Liver (tissue), 9 donors: ENCODE data around the gene CALML5. TPM values are rescaled to one million over a fixed set of nuclear protein-coding genes. Genes with fewer than 3 reads are reported as not detected.

Source experiments
- DNase-seq: peaks from one replicate; pipeline ENCODE4 v3.0.0-alpha.2; 2017; ENCODE audit warnings: low spot score
- H3K27ac ChIP-seq, 2 donors: one replicate each; pipeline ENCODE4 v1.7.0; 2013; ENCODE audit warnings: inconsistent platforms in 2 of 2, low read length in 2 of 2, control low read depth in 1 of 2, low read depth in 1 of 2, mild to moderate bottlenecking in 1 of 2
- H3K27me3 ChIP-seq, 4 donors: one replicate each; pipeline versions ENCODE4 v1.6.1 to v1.7.0; 2013; ENCODE audit warnings: low read length in 3 of 4, inconsistent platforms in 1 of 4, mild to moderate bottlenecking in 1 of 4, moderate library complexity in 1 of 4; ENCODE audit not compliant: control insufficient read depth in 4 of 4, insufficient read depth in 4 of 4
- H3K36me3 ChIP-seq, 4 donors: one replicate each; pipeline versions ENCODE4 v1.6.1 to v1.7.0; 2013; ENCODE audit warnings: low read length in 3 of 4, mild to moderate bottlenecking in 3 of 4, low read depth in 1 of 4, moderate library complexity in 1 of 4; ENCODE audit not compliant: control insufficient read depth in 4 of 4, insufficient read depth in 3 of 4
- H3K4me1 ChIP-seq, 4 donors: one replicate each; pipeline versions ENCODE4 v1.6.1 to v1.7.0; 2013; ENCODE audit warnings: low read length in 3 of 4, mild to moderate bottlenecking in 3 of 4, moderate library complexity in 1 of 4; ENCODE audit not compliant: control insufficient read depth in 4 of 4, insufficient read depth in 4 of 4
- H3K4me3 ChIP-seq, 3 donors: one replicate each; pipeline versions ENCODE4 v1.6.1 to v1.7.0; 2013; ENCODE audit warnings: low read length in 3 of 3, control low read depth in 1 of 3, low read depth in 1 of 3, mild to moderate bottlenecking in 1 of 3
- H3K9ac ChIP-seq, 2 donors: one replicate each; pipeline ENCODE4 v1.7.0; 2013; ENCODE audit warnings: low read length in 2 of 2, mild to moderate bottlenecking in 2 of 2, moderate library complexity in 2 of 2, control low read depth in 1 of 2, low read depth in 1 of 2
- H3K9me3 ChIP-seq, 4 donors: one replicate each; pipeline versions ENCODE4 v1.6.1 to v1.7.0; 2013; ENCODE audit warnings: low read length in 3 of 4; ENCODE audit not compliant: control insufficient read depth in 4 of 4
- FOXA1 ChIP-seq: IDR thresholded peaks from 2 replicates; pipeline ENCODE4 v1.6.1; 2016; ENCODE audit warnings: antibody characterized with exemption
- FOXA2 ChIP-seq: IDR thresholded peaks from 2 replicates; pipeline ENCODE4 v1.6.1; 2016; ENCODE audit warnings: antibody characterized with exemption
- HNF4A ChIP-seq, 2 donors: conservative IDR thresholded peaks; 2 replicates each; pipeline ENCODE4 v1.6.1; 2016; ENCODE audit warnings: antibody characterized with exemption in 2 of 2, mild to moderate bottlenecking in 2 of 2
- HNF4G ChIP-seq: IDR thresholded peaks from 2 replicates; pipeline ENCODE4 v1.6.1; 2016; ENCODE audit warnings: antibody characterized with exemption
- NR2F2 ChIP-seq: IDR thresholded peaks from 2 replicates; pipeline ENCODE4 v1.6.1; 2016; ENCODE audit warnings: antibody characterized with exemption
- RAD21 ChIP-seq, 2 donors: IDR thresholded peaks; 2 replicates each; pipeline ENCODE4 v1.6.1; 2016; ENCODE audit warnings: antibody characterized with exemption in 2 of 2, mild to moderate bottlenecking in 2 of 2
- REST ChIP-seq: IDR thresholded peaks from 2 replicates; pipeline ENCODE4 v1.6.1; 2016; ENCODE audit warnings: antibody characterized with exemption, mild to moderate bottlenecking
- RXRA ChIP-seq, 2 donors: IDR thresholded peaks; 2 replicates each; pipeline ENCODE4 v1.6.1; 2017 to 2018; ENCODE audit warnings: antibody characterized with exemption in 2 of 2, mild to moderate bottlenecking in 1 of 2
- SP1 ChIP-seq: IDR thresholded peaks from 2 replicates; pipeline ENCODE4 v1.6.1; 2018; ENCODE audit warnings: antibody characterized with exemption, mild to moderate bottlenecking
- TAF1 ChIP-seq: conservative IDR thresholded peaks from 2 replicates; pipeline ENCODE4 v1.6.1; 2016; ENCODE audit warnings: antibody characterized with exemption, mild to moderate bottlenecking
- YY1 ChIP-seq: IDR thresholded peaks from 2 replicates; pipeline ENCODE4 v1.6.1; 2016; ENCODE audit warnings: antibody characterized with exemption, mild to moderate bottlenecking
- WGBS: extraction: QIAGEN DNeasy Blood & Tissue Kit; methylation state at CpG from one replicate; pipeline ENCODE4 v1.1.7; 2013; 5-methylcytosine and 5-hydroxymethylcytosine counted together
- polyA plus RNA-seq, 2 donors: library from polyadenylated mRNA; stranded (reverse) in 1 of 2; unstranded in 1 of 2; fragments of 200-250 nt in 1 of 2; fragments of >200 nt in 1 of 2; fragmentation: Nextera tagmentation in 1 of 2; extraction: Ambion mirVana in 1 of 2; gene quantifications; one replicate each; pipeline versions ENCODE4 v1.2.1 to v1.2.3, GENCODE V29; 2013 to 2015
- total RNA-seq, 2 donors: library from RNA; depleted of rRNA; stranded (reverse); fragments of >200 nt; gene quantifications; one replicate each; pipeline ENCODE4 v1.2.3, GENCODE V29; 2014
- TF ChIP-seq, protein P1 (sequence below): IDR thresholded peaks from 2 replicates; pipeline ENCODE4 v1.6.1; 2016; ENCODE audit warnings: antibody characterized with exemption
- TF ChIP-seq, protein P2 (sequence below): IDR thresholded peaks from 2 replicates; pipeline ENCODE4 v1.6.1; 2016; ENCODE audit warnings: antibody characterized with exemption
- donor health status: healthy.
- donor health status: healthy.
- donor health status: healthy.
- donor health status: healthy.
- donor health status: healthy.

Gene CALML5
- total and polyA plus RNA-seq, 4 donors: not detected

GRCh38 chr10:5485290-5485689 lies 14.1 kb downstream of the CALML5 start:
- TF ChIP-seq HNF4G (no peak), RXRA (IDR thresholded peaks at IDR 0.05) (no peak), YY1 (no peak), FOXA2 (no peak), TAF1 (no peak), NR2F2 (no peak)
- H3K36me3 ChIP-seq: no peaks in the 10 kb centered on the region
- H3K4me1 ChIP-seq: no peaks in the 10 kb centered on the region
- H3K27me3 ChIP-seq: no peaks in the 10 kb centered on the region
- 92% methylated on average over 14 of the region's 14 CpGs for WGBS
- no peak overlapping the region for H3K4me3 ChIP-seq
- no peak for DNase-seq
- no peak overlapping the region for H3K27ac ChIP-seq
- no peak overlapping the region for H3K9ac ChIP-seq
- no peaks in the 10 kb centered on the region for H3K9me3 ChIP-seq

DNA sequence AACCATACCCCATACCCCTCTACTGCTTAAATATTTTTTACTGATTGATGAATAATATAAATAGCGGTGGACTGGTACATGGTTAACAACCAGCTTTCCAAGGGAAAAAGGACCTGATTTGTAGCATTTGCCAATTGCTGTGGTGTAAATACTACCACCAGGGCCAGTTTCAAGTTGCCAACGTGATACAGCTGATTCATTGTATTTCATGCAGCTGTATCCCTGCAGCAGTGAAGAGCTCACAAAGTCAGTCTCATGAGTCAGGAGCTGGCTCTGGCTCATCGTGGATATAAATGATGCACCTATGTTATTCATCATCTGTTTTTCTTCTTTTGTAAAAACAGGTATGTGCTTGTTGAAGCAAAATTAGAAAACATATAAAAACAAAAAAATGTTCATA lies 15.2 kb downstream of the CALML5 start:
- 88% methylated on average over 3 of the region's 3 CpGs for WGBS

More for the DNA sequence above, 15.2 kb downstream of the CALML5 start:
- Histone ChIP-seq H3K9me3 (no peaks in the 10 kb centered on the region), H3K4me1 (no peaks in the 10 kb centered on the region), H3K9ac (no peak overlapping the region), H3K4me3 (no peak overlapping the region), H3K27me3 (no peaks in the 10 kb centered on the region), H3K27ac (no peak overlapping the region), H3K36me3 (no peaks in the 10 kb centered on the region)
- TF ChIP-seq RXRA (IDR thresholded peaks at IDR 0.05) (no peak), HNF4A (conservative IDR thresholded peaks at IDR 0.05) (no peak), RAD21 (IDR thresholded peaks at IDR 0.05) (no peak), REST (no peak), YY1 (no peak), FOXA1 (no peak), TAF1 (no peak), HNF4G (no peak), SP1 (no peak)
- TF ChIP-seq, protein P1, sequence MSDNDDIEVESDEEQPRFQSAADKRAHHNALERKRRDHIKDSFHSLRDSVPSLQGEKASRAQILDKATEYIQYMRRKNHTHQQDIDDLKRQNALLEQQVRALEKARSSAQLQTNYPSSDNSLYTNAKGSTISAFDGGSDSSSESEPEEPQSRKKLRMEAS: no peak
- TF ChIP-seq, protein P2, sequence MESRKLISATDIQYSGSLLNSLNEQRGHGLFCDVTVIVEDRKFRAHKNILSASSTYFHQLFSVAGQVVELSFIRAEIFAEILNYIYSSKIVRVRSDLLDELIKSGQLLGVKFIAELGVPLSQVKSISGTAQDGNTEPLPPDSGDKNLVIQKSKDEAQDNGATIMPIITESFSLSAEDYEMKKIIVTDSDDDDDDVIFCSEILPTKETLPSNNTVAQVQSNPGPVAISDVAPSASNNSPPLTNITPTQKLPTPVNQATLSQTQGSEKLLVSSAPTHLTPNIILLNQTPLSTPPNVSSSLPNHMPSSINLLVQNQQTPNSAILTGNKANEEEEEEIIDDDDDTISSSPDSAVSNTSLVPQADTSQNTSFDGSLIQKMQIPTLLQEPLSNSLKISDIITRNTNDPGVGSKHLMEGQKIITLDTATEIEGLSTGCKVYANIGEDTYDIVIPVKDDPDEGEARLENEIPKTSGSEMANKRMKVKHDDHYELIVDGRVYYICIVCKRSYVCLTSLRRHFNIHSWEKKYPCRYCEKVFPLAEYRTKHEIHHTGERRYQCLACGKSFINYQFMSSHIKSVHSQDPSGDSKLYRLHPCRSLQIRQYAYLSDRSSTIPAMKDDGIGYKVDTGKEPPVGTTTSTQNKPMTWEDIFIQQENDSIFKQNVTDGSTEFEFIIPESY: no peak
- no peak for DNase-seq
